GM12891 (cell line): ENCODE measurements around the gene OSGIN1.
A peak's percentile ranks its signal among the peaks of the same experiment; 100 is the strongest.

Source experiments
- DNase-seq: peaks from one replicate; pipeline ENCODE4 v3.0.0; 2011; ENCODE audit warnings: low spot score; ENCODE audit not compliant: insufficient read length
- FAIRE-seq: peaks from 2 replicates; lab custom pipeline; 2011; peaks lifted over from hg19 to GRCh38; lab: Jason Lieb, UNC
- PAX5 ChIP-seq: IDR thresholded peaks from 2 replicates; pipeline ENCODE4 v1.6.1; 2011; ENCODE audit warnings: low read length, moderate library complexity, mild to moderate bottlenecking; ENCODE audit not compliant: insufficient read depth, severe bottlenecking
- POLR2A ChIP-seq: IDR thresholded peaks from 2 replicates; pipeline ENCODE4 v1.6.1; 2011; ENCODE audit warnings: low read depth, low read length, control low read depth
- POLR2AphosphoS5 ChIP-seq: IDR thresholded peaks from 2 replicates; pipeline ENCODE4 v1.6.1; 2011; ENCODE audit warnings: low read depth, low read length, control low read depth
- POU2F2 ChIP-seq: IDR thresholded peaks from 2 replicates; pipeline ENCODE4 v1.6.1; 2011; ENCODE audit warnings: low read depth, mild to moderate bottlenecking, control low read depth, low read length, moderate library complexity
- SPI1 ChIP-seq: IDR thresholded peaks from 2 replicates; pipeline ENCODE4 v1.6.1; 2011; ENCODE audit warnings: low read depth, low read length, control low read depth
- TAF1 ChIP-seq: IDR thresholded peaks from 2 replicates; pipeline ENCODE4 v1.6.1; 2011; ENCODE audit warnings: low read depth, low read length, control low read depth

Gene OSGIN1

GRCh38 chr16:83926726-83927397 is 26.2 kb upstream of the OSGIN1 start:
- FAIRE-seq (peak; percentile 76), DNase-seq (peak; percentile 84)
- TF ChIP-seq POLR2AphosphoS5: no peak
- no peak for TF ChIP-seq POLR2A

- no peak for DNase-seq
- no peak for TF ChIP-seq PAX5
- TF ChIP-seq POLR2AphosphoS5: no peak
- TF ChIP-seq POLR2A: no peak
- TF ChIP-seq SPI1: no peak
- no peak for TF ChIP-seq POU2F2
- TF ChIP-seq TAF1: no peak
- no peak for FAIRE-seq
Measured at GRCh38 chr16:83928341-83929055, 24.5 kb upstream of the OSGIN1 start.

DNA sequence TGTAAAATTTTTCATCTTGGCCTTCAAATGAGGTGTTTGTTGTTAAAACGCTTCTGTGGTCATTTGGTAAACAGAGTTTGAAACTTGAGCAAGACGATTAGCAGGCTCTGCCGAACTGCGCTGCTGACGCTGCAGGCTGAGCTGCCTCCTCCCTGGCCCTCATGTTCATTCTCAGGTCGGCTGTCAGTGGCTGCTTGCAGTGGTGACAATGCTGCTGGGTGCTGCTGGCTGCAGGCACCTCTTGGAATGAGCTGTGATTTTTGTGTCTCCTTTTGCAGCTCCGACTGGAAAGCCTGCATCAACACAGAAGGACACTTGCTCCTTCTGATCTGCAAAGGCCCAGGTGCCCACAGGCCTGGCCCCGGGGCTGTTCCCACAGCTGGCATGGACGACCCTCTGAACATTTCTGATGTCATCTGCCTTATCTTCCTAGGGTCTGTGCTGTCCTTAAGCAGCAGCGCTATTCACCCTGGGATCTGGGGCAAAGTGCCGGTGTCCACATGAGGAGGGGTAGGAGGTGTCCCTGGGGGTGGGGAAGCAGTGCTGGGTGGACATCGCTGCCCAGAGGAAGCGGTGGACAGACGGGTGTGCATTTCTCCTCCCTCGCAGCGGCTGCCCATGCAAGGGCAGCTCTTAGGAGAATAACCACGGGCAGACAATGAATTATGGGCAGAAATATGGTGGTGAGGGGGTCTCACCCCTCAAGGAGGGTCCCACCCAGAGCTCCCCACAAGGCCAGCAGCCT is 23.1 kb upstream of the OSGIN1 start:
- DNase-seq (no peak), FAIRE-seq (no peak)
- no peak for TF ChIP-seq SPI1
- no peak for TF ChIP-seq PAX5
- no peak for TF ChIP-seq POU2F2

DNA sequence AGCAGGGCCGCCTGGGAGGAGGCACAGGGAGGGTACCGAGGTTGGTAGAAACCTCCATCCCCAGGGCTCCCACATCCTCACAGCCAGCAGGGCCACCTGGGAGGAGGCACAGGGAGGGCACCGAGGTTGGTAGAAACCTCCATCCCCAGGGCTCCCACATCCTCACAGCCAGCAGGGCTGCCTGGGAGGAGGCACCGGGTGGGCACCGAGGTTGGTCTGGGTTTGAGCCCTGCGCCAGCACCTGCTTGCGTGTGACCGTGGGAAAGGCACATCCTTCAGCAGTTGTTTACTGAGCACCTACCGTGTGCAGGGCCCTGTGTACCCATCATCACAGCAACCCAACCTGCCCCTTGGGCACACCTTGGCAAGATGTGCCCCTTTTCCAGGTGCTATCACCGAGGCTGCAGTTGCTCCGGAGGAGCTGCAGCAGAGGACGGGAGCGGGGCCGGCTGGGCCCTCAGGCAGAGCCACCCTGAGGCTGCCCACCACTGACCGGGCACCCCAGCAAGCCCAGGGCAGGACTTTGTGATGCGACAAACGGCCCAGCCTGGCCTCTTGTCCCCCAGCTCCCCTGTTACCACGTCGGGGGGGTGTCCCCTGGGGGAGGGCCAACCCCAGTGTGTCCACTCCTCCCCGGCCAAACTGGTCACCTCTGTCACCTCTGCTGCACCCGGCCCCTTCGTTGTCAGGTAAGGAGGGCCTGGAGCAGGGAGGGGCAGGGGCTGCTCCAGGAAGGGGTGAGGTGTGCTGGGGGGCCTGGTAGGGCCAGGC is 22.1 kb upstream of the OSGIN1 start:
- TF ChIP-seq SPI1 (no peak), POLR2A (no peak), POU2F2 (no peak), TAF1 (no peak)
- FAIRE-seq (no peak), DNase-seq (no peak)

GRCh38 chr16:83931556-83931955 is 21.5 kb upstream of the OSGIN1 start:
- no peak for DNase-seq
- TF ChIP-seq TAF1: no peak
- no peak for TF ChIP-seq POU2F2
- TF ChIP-seq POLR2A: no peak
- no peak for TF ChIP-seq PAX5
- no peak for TF ChIP-seq POLR2AphosphoS5
- no peak for TF ChIP-seq SPI1
- FAIRE-seq: no peak

GRCh38 chr16:83932304-83932703 is 20.7 kb upstream of the OSGIN1 start:
- DNase-seq: no peak
- no peak for FAIRE-seq
- no peak for TF ChIP-seq POLR2A
- TF ChIP-seq POLR2AphosphoS5: no peak
- TF ChIP-seq TAF1: no peak
- no peak for TF ChIP-seq POU2F2
- no peak for TF ChIP-seq SPI1
- TF ChIP-seq PAX5: no peak

- FAIRE-seq: no peak
- DNase-seq: no peak
- TF ChIP-seq POLR2AphosphoS5: no peak
- no peak for TF ChIP-seq SPI1
- no peak for TF ChIP-seq PAX5
- TF ChIP-seq POU2F2: no peak
- no peak for TF ChIP-seq TAF1
- TF ChIP-seq POLR2A: no peak
Measured at GRCh38 chr16:83932955-83933673, 19.9 kb upstream of the OSGIN1 start.

GRCh38 chr16:83933885-83934683 is 19.0 kb upstream of the OSGIN1 start:
- FAIRE-seq: no peak
- TF ChIP-seq POLR2AphosphoS5 (no peak), TAF1 (no peak), SPI1 (no peak), POLR2A (no peak), PAX5 (no peak)
- no peak for DNase-seq

- DNase-seq (no peak), FAIRE-seq (no peak)
- TF ChIP-seq POLR2AphosphoS5 (no peak), TAF1 (no peak), POU2F2 (no peak), POLR2A (no peak), SPI1 (no peak), PAX5 (no peak)
Measured at GRCh38 chr16:83934684-83934977, 18.4 kb upstream of the OSGIN1 start.
